Osteoblast (primary cell): ENCODE data around the gene RPL10. TPM values are rescaled to one million over a fixed set of nuclear protein-coding genes. Genes with fewer than 3 reads are reported as not detected.
"Not testable (repeated sequence)": the region's sequence is repeated elsewhere in the genome, so short reads cannot be mapped to it uniquely, and the experiment has no call there.

Experiments
- DNase-seq: peaks from one replicate; pipeline ENCODE4 v3.0.0; 2011; ENCODE audit warnings: low spot score, mixed read lengths; ENCODE audit not compliant: insufficient read length; ENCODE audit errors: missing footprints
- H2AFZ ChIP-seq: 2 replicates; pipeline ENCODE4 v1.6.0; 2011; ENCODE audit warnings: mild to moderate bottlenecking, low read length
- H3K27ac ChIP-seq: 2 replicates; pipeline ENCODE4 v1.5.1; 2011; ENCODE audit warnings: mild to moderate bottlenecking, low read depth, low read length, moderate library complexity
- H3K27me3 ChIP-seq: 2 replicates; pipeline ENCODE4 v1.6.0; 2012; ENCODE audit warnings: mild to moderate bottlenecking, control low read depth, inconsistent platforms, low read length, moderate library complexity; ENCODE audit not compliant: insufficient read depth
- H3K36me3 ChIP-seq: 2 replicates; pipeline ENCODE4 v1.5.1; 2011; ENCODE audit warnings: mild to moderate bottlenecking, low read length, control low read depth, moderate library complexity; ENCODE audit not compliant: insufficient read depth
- H3K4me1 ChIP-seq: 2 replicates; pipeline ENCODE4 v1.5.1; 2011; ENCODE audit warnings: mild to moderate bottlenecking, low read length, control low read depth, moderate library complexity; ENCODE audit not compliant: insufficient read depth
- H3K4me2 ChIP-seq: 2 replicates; pipeline ENCODE4 v1.6.0; 2011; ENCODE audit warnings: mild to moderate bottlenecking, low read length; ENCODE audit not compliant: insufficient read depth
- H3K4me3 ChIP-seq: fragments of 200-600 bp; sonication (generic); 3 replicates; pipeline ENCODE4 v1.5.1; 2012; ENCODE audit warnings: mild to moderate bottlenecking, low read length, inconsistent platforms; ENCODE audit not compliant: insufficient read depth
- H3K79me2 ChIP-seq: 2 replicates; pipeline ENCODE4 v1.6.0; 2012; ENCODE audit warnings: mild to moderate bottlenecking, low read length, control low read depth, inconsistent platforms; ENCODE audit not compliant: insufficient read depth
- H3K9me3 ChIP-seq: 2 replicates; pipeline ENCODE4 v1.5.1; 2011; ENCODE audit warnings: low read depth, low read length, control low read depth
- H4K20me1 ChIP-seq: 2 replicates; pipeline ENCODE4 v1.6.0; 2012; ENCODE audit warnings: mild to moderate bottlenecking, low read length, control low read depth; ENCODE audit not compliant: insufficient read depth
- CTCF ChIP-seq: IDR thresholded peaks from 2 replicates; pipeline ENCODE4 v1.5.1; 2011; ENCODE audit warnings: mild to moderate bottlenecking, low read depth, low read length, moderate library complexity; ENCODE audit errors: extremely low read depth
- total RNA-seq: library from RNA; depleted of rRNA; stranded (reverse); fragments of >200 nt; gene quantifications from 2 replicates; pipeline ENCODE4 v1.2.3, GENCODE V29; 2012

Gene RPL10
- total RNA-seq, 1 donor: 2,517 TPM

GRCh38 chrX:154384284-154384892, 13.8 kb upstream of the RPL10 start:
- no peak overlapping the region for H3K4me2 ChIP-seq
- DNase-seq: no peak

GRCh38 chrX:154388094-154388493, 10.1 kb upstream of the RPL10 start:
- H3K4me2 ChIP-seq, H3K4me1 ChIP-seq, H4K20me1 ChIP-seq, H3K79me2 ChIP-seq, H3K36me3 ChIP-seq, H3K27me3 ChIP-seq, DNase-seq, H2AFZ ChIP-seq, H3K4me3 ChIP-seq, H3K9me3 ChIP-seq, H3K27ac ChIP-seq: not testable (repeated sequence)

More at GRCh38 chrX:154384284-154384892, 13.8 kb upstream of the RPL10 start:
- no peak overlapping the region for H3K4me3 ChIP-seq
- peaks cover 20% of the 10 kb centered on the region for H3K79me2 ChIP-seq
- TF ChIP-seq CTCF: peak; percentile 49
- peaks cover 2% of the 10 kb centered on the region for H4K20me1 ChIP-seq
- H3K4me1 ChIP-seq: peaks cover 6% of the 10 kb centered on the region
- H3K27ac ChIP-seq: no peak overlapping the region
- H3K9me3 ChIP-seq: no peaks in the 10 kb centered on the region
- H3K27me3 ChIP-seq: no peaks in the 10 kb centered on the region
- H2AFZ ChIP-seq: no peak overlapping the region
- H3K36me3 ChIP-seq: peaks cover 12% of the 10 kb centered on the region

DNA sequence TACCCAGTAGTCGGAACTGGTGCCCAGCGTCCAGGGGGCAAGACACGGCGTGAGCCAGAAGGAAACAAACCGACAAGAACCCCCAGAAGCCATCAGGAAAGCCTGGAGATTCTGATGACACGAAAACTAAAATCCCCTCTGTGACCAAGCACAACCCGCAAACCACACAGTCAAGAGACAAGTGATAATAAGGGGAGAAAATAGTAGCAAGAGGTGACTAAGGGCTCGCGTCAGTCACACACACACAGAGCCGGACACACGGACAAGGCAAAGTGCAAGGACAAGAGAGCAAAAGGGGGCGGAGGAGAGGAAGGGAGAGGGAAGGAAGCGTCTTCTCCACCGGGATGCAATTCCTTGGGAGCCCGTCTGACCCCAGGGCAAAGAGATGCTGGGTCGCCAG, 9.5 kb upstream of the RPL10 start:
- H2AFZ ChIP-seq, H3K36me3 ChIP-seq, H3K9me3 ChIP-seq, H3K27ac ChIP-seq, H3K79me2 ChIP-seq, H3K27me3 ChIP-seq, H3K4me2 ChIP-seq, H3K4me3 ChIP-seq, DNase-seq, H4K20me1 ChIP-seq, H3K4me1 ChIP-seq: not testable (repeated sequence)

GRCh38 chrX:154389812-154390747, 8.1 kb upstream of the RPL10 start:
- not testable (repeated sequence) for H3K27ac ChIP-seq, H3K36me3 ChIP-seq, H2AFZ ChIP-seq, H3K79me2 ChIP-seq, H3K9me3 ChIP-seq, H3K4me2 ChIP-seq, H3K27me3 ChIP-seq, H3K4me3 ChIP-seq, H3K4me1 ChIP-seq, H4K20me1 ChIP-seq, DNase-seq

- H4K20me1 ChIP-seq: peaks cover 20% of the 10 kb centered on the region
- DNase-seq, H3K4me3 ChIP-seq, H3K4me1 ChIP-seq, H3K9me3 ChIP-seq, H2AFZ ChIP-seq, H3K27ac ChIP-seq, H3K27me3 ChIP-seq, H3K4me2 ChIP-seq: not testable (repeated sequence)
- peaks cover 20% of the 10 kb centered on the region for H3K79me2 ChIP-seq
- H3K36me3 ChIP-seq: peaks cover 26% of the 10 kb centered on the region
These were observed 1.8 kb upstream of the RPL10 start for GRCh38 chrX:154396363-154396762.
